Epithelial cell of proximal tubule (primary cell): ENCODE measurements around the gene SNAI3. TPM values are rescaled to one million over a fixed set of nuclear protein-coding genes. Genes with fewer than 3 reads are reported as not detected.

Experiments
- DNase-seq: peaks from one replicate; pipeline ENCODE4 v3.0.0-alpha.2; 2011; ENCODE audit warnings: low read depth
- H3K4me3 ChIP-seq: 2 replicates; pipeline ENCODE4 v1.5.1; 2011; ENCODE audit warnings: low read depth, mild to moderate bottlenecking, low read length
- CTCF ChIP-seq: conservative IDR thresholded peaks from 2 replicates; pipeline ENCODE4 v1.5.1; 2012; ENCODE audit warnings: low read depth, mild to moderate bottlenecking, low read length
- total RNA-seq: library from RNA; depleted of rRNA; stranded (reverse); fragments of >200 nt; gene quantifications from 2 replicates; pipeline ENCODE4 v1.2.3, GENCODE V29; 2015

SNAI3 gene
- total RNA-seq, 1 donor from 2014 or later = 0.23 TPM

- TF ChIP-seq CTCF = no peak
- DNase-seq = no peak
- H3K4me3 ChIP-seq = peak overlapping the region; percentile 99
Observed at GRCh38 chr16:88705076-88705684, 18.9 kb upstream of the SNAI3 start.

DNA sequence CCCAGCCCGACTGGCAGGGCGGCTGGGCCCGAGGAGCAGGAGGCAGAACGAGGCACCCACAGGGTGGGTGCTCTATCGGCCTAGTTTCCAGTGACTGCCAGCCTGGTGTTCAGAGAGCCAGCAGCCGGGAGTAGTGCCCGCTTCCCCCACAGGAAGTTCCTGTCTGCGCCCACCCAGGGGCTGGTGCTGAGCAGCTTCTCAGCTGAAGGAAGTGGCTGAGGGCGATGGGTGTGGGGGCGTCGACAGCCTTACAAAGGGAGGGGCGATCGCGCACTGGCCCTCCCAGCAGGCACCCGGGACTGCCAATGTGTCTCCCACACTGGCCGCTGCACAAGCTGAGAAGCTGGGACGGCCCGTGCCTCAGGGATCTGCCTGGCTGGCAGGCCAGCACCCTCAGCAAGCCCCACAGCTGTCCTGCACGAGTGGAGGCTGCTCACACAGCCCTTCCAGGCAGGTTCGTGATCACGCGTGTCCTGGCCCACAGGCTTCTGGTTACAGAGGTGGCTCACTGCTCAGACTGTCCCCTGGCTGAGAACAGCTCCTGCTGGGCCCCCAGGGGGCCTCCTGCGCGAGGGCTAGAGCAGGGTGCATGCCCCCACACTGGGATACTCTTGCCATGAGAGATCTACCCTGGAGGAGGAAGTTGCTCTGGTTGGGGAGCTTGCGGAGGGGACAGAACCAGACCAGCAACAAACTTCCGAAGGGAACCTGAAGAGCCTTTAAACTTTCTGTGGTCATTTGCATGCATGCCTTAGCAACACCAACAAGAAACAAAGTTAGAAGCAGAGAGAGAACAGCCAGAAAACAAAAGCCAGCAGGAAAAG, 17.4 kb upstream of the SNAI3 start:
- H3K4me3 ChIP-seq = no peak overlapping the region
- TF ChIP-seq CTCF = no peak
- DNase-seq = no peak

DNA sequence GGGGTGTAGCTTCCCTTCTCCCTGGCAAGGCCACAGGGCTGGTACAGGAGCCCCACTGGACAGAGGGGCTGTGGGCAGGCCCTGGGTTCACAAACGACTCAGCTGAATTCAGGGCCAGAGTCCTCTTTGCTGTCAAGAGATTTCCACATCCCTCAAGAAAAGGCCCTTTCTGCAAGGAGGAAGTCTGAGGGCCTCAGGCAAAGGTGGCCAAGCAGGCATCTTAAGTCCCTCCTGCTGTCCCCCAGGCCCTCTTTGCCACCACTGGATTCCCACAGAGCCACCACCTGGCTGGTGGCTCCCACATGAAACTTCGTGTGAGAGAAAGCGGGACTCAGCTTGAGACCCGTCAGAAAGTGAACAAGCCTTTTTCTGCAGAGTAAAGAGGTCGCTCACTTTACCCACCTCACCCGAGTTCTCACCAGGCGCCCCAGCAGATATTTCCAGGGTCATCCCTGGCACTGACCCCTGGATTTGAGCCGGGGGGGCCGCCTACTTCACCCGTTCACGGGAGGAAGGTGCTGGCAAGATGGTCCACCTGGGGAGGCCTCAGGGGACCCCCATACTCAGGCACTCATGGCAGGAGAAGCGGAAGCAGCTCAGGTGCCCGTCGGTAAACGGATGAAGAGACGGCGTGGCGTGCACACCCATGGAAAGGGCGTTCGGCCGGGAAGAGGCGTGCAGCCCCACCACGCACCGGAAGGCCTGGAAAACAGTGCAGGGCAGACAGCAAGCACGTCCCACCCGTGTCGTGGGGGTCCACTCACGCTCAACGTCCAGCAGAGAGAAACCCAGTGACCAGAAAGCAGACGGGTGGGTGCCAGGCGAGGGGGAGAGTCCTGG, 16.3 kb upstream of the SNAI3 start:
- H3K4me3 ChIP-seq = no peak overlapping the region
- TF ChIP-seq CTCF = no peak
- no peak for DNase-seq

GRCh38 chr16:88701581-88702370, 15.5 kb upstream of the SNAI3 start:
- no peak for DNase-seq
- TF ChIP-seq CTCF = no peak
- no peak overlapping the region for H3K4me3 ChIP-seq

DNA sequence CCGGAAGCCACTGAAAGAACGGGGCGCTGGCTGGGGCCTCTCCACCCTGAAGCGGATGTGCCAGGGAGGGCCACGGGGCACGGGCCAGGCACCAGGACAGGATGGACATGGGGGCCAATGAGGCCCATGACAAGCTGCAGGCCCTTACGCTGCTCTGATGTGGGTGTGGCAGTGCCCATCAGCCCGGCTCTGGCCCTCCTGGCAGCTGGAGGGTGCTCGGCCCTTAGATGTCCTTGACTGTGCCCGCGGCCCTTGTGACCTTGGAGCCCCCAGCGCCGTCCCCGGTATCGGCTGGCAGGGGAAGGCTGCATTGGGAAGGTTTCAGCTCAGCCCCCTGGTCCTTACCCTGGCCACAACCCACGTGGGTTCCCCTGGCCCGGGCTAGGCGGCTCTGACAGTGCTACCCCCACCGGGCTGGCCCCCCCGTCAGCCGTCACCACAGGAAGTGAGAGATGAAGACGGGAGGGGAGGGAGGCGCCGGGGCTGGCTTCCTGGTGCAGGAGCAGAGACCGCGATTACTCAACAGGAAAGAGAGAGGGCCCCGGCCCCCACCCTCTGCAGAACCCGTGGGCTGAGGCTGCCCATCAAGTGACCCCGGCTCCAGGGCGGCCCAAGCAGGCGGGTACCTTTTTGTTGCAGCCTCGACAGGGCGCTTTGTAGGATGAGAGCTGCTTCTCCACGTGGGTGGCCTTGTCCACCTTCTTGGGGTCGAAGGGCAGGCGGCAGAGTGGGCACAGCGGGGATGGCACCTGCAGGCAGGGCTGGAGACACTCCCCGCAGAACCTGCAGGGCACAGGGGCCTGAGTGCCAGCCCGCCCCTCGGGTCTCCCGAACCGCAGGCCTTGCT, 14.6 kb upstream of the SNAI3 start:
- DNase-seq = no peak
- H3K4me3 ChIP-seq = no peak overlapping the region
- TF ChIP-seq CTCF = no peak

GRCh38 chr16:88700322-88700635, 14.0 kb upstream of the SNAI3 start:
- DNase-seq = no peak
- H3K4me3 ChIP-seq = no peak overlapping the region
- TF ChIP-seq CTCF = no peak
